Measurements from ENCODE around the gene DET1. TPM values are rescaled to one million over a fixed set of nuclear protein-coding genes. Genes with fewer than 3 reads are reported as not detected.

Gene DET1
- total and polyA plus RNA-seq, 2 of the 13 experiments (the other 11 are each of a cell fraction or from before 2014, with no cell fraction given): 2.2 to 4.2 TPM

DNA sequence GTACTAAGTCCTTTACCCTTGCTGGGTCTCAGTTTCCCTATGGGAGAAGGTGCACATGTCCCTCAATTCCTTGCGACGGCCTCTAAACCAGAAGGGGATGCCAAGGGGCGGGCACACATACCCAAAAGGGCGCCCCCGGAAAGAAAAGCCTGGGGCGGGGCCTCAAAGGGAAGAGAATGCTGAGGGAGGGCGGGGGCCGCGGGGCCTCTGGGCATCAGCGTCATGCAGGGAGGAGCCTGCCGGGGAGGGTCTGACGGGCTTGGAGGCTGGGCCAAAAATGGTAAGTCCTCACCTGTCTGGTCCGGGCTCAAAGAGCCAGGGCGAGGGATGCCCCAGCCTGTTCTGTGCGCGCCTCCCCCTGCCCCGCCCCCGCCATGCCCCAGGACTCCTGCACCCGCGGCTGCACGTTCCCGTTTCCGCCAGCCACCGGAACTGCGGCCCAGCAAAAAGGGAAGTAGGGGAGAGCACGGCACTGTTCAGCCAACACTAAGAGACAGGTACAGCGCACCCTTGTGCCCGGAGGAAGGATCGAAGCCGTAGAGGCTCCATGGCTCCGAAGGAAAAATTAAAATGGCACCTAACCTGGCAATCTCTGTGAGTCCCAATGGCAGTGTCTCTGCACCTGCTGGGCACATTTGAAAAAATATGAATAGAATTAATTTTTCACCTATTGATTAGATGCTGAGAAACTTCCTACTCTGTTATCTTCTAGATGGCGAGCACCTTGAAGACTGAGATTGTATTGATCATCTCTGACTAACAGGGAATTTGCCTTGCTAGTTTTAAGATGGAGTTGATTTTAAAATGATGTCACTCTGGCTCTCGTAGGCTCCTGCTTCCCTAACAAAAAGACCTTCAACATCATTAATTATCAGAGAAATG lies at the start of gene DET1 (continued):
- TF ChIP-seq CHD2 (IDR thresholded peaks at IDR 0.05; ENCODE audit: low read depth, low read length) (peak; percentile 21; the same call in 1 of the 2 replicates), ARID2 (CRISPR knock-in tag; IDR thresholded peaks at IDR 0.05; ENCODE audit: borderline replicate concordance) (no peak), FOSL1 (CRISPR knock-in tag; IDR thresholded peaks at IDR 0.05; ENCODE audit: borderline replicate concordance) (no peak), ZBTB20 (CRISPR knock-in tag; IDR thresholded peaks at IDR 0.05; ENCODE audit: borderline replicate concordance, low read depth) (0 out of 2 replicates have a peak, but pooled peaks have one; percentile 29), ZNF841 (CRISPR knock-in tag; IDR thresholded peaks at IDR 0.05; ENCODE audit: borderline replicate concordance) (no peak), SIX1 (CRISPR knock-in tag; IDR thresholded peaks at IDR 0.05; ENCODE audit: borderline replicate concordance) (no peak), FOXJ3 (CRISPR knock-in tag; IDR thresholded peaks at IDR 0.05; ENCODE audit: borderline replicate concordance) (no peak), GATAD1 (CRISPR knock-in tag; IDR thresholded peaks at IDR 0.05) (peak; percentile 93), ZSCAN9 (CRISPR knock-in tag; IDR thresholded peaks at IDR 0.05; ENCODE audit: borderline replicate concordance) (no peak; the same call in 1 of the 2 replicates), HMGA1 (CRISPR knock-in tag; conservative IDR thresholded peaks at IDR 0.05) (no peak), ZNF557 (CRISPR knock-in tag; IDR thresholded peaks at IDR 0.05) (no peak), ZNF205 (CRISPR knock-in tag; IDR thresholded peaks at IDR 0.05) (no peak), ATF7-NPFF (CRISPR knock-in tag; IDR thresholded peaks at IDR 0.05; ENCODE audit: low read depth) (no peak), NFKB2 (CRISPR knock-in tag; IDR thresholded peaks at IDR 0.05; ENCODE audit: borderline replicate concordance) (peak; percentile 24; the same call in 1 of the 2 replicates), ZNF496 (CRISPR knock-in tag; IDR thresholded peaks at IDR 0.05; ENCODE audit: insufficient replicate concordance) (no peak), MTF2 (CRISPR knock-in tag; IDR thresholded peaks at IDR 0.05; ENCODE audit: borderline replicate concordance) (peak; percentile 83; the same call in 1 of the 2 replicates), PLRG1 (conservative IDR thresholded peaks at IDR 0.05) (no peak), ZNF572 (CRISPR knock-in tag; IDR thresholded peaks at IDR 0.05) (no peak), ONECUT2 (CRISPR knock-in tag; IDR thresholded peaks at IDR 0.05) (0 out of 2 replicates have a peak, but pooled peaks have one; percentile 52)
- TF ChIP-seq, protein P1, sequence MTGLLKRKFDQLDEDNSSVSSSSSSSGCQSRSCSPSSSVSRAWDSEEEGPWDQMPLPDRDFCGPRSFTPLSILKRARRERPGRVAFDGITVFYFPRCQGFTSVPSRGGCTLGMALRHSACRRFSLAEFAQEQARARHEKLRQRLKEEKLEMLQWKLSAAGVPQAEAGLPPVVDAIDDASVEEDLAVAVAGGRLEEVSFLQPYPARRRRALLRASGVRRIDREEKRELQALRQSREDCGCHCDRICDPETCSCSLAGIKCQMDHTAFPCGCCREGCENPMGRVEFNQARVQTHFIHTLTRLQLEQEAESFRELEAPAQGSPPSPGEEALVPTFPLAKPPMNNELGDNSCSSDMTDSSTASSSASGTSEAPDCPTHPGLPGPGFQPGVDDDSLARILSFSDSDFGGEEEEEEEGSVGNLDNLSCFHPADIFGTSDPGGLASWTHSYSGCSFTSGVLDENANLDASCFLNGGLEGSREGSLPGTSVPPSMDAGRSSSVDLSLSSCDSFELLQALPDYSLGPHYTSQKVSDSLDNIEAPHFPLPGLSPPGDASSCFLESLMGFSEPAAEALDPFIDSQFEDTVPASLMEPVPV (CRISPR knock-in tag; IDR thresholded peaks at IDR 0.05): no peak
- TF ChIP-seq, protein P2, sequence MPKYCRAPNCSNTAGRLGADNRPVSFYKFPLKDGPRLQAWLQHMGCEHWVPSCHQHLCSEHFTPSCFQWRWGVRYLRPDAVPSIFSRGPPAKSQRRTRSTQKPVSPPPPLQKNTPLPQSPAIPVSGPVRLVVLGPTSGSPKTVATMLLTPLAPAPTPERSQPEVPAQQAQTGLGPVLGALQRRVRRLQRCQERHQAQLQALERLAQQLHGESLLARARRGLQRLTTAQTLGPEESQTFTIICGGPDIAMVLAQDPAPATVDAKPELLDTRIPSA (CRISPR knock-in tag; IDR thresholded peaks at IDR 0.05; ENCODE audit: borderline replicate concordance): no peak
- TF ChIP-seq, protein P3, sequence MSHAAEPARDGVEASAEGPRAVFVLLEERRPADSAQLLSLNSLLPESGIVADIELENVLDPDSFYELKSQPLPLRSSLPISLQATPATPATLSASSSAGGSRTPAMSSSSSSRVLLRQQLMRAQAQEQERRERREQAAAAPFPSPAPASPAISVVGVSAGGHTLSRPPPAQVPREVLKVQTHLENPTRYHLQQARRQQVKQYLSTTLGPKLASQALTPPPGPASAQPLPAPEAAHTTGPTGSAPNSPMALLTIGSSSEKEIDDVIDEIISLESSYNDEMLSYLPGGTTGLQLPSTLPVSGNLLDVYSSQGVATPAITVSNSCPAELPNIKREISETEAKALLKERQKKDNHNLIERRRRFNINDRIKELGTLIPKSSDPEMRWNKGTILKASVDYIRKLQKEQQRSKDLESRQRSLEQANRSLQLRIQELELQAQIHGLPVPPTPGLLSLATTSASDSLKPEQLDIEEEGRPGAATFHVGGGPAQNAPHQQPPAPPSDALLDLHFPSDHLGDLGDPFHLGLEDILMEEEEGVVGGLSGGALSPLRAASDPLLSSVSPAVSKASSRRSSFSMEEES (CRISPR knock-in tag; IDR thresholded peaks at IDR 0.05): no peak
- TF ChIP-seq, protein P4, sequence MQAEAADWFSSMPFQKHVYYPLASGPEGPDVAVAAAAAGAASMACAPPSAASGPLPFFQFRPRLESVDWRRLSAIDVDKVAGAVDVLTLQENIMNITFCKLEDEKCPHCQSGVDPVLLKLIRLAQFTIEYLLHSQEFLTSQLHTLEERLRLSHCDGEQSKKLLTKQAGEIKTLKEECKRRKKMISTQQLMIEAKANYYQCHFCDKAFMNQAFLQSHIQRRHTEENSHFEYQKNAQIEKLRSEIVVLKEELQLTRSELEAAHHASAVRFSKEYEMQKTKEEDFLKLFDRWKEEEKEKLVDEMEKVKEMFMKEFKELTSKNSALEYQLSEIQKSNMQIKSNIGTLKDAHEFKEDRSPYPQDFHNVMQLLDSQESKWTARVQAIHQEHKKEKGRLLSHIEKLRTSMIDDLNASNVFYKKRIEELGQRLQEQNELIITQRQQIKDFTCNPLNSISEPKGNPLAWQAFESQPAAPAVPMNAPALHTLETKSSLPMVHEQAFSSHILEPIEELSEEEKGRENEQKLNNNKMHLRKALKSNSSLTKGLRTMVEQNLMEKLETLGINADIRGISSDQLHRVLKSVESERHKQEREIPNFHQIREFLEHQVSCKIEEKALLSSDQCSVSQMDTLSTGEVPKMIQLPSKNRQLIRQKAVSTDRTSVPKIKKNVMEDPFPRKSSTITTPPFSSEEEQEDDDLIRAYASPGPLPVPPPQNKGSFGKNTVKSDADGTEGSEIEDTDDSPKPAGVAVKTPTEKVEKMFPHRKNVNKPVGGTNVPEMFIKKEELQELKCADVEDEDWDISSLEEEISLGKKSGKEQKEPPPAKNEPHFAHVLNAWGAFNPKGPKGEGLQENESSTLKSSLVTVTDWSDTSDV (CRISPR knock-in tag; IDR thresholded peaks at IDR 0.05): no peak
